Kidney epithelial cell (primary cell): Measurements from ENCODE around the gene CPT1A. TPM values are rescaled to one million over a fixed set of nuclear protein-coding genes. Genes with fewer than 3 reads are reported as not detected.

Source experiments
- DNase-seq: peaks from one replicate; pipeline ENCODE4 v3.0.0-alpha.2; 2010; ENCODE audit warnings: low read depth
- H3K27me3 ChIP-seq: 2 replicates; pipeline ENCODE4 v1.6.0; 2011; ENCODE audit warnings: low read length; ENCODE audit not compliant: control insufficient read depth, insufficient read depth
- H3K36me3 ChIP-seq: 2 replicates; pipeline ENCODE4 v1.5.1; 2011; ENCODE audit warnings: low read length; ENCODE audit not compliant: control insufficient read depth, insufficient read depth
- H3K4me3 ChIP-seq: 2 replicates; pipeline ENCODE4 v1.5.1; 2011; ENCODE audit warnings: low read depth, mild to moderate bottlenecking, control low read depth, low read length
- CTCF ChIP-seq: IDR thresholded peaks from 2 replicates; pipeline ENCODE4 v1.5.1; 2011; ENCODE audit warnings: mild to moderate bottlenecking, moderate library complexity, low read length, control low read depth, inconsistent platforms; ENCODE audit not compliant: insufficient read depth, poor library complexity, severe bottlenecking
- total RNA-seq: library from RNA; depleted of rRNA; stranded (reverse); fragments of >200 nt; gene quantifications from 2 replicates; pipeline ENCODE4 v1.2.3, GENCODE V29; 2015

CPT1A gene
- total RNA-seq, 1 donor from 2014 or later, result 15.4 TPM

- no peak for TF ChIP-seq CTCF
- Histone ChIP-seq H3K4me3 (no peak overlapping the region), H3K36me3 (no peaks in the 10 kb centered on the region), H3K27me3 (no peaks in the 10 kb centered on the region)
- DNase-seq, result no peak
Measured at GRCh38 chr11:68778205-68778604, 63.5 kb downstream of the CPT1A start.

GRCh38 chr11:68776442-68777235 is 65.1 kb downstream of the CPT1A start:
- Histone ChIP-seq H3K36me3 (no peaks in the 10 kb centered on the region), H3K4me3 (no peak overlapping the region), H3K27me3 (no peaks in the 10 kb centered on the region)
- no peak for DNase-seq
- no peak for TF ChIP-seq CTCF

GRCh38 chr11:68775951-68776388 is 65.7 kb downstream of the CPT1A start:
- Histone ChIP-seq H3K4me3 (no peak overlapping the region), H3K36me3 (no peaks in the 10 kb centered on the region), H3K27me3 (no peaks in the 10 kb centered on the region)
- no peak for TF ChIP-seq CTCF
- DNase-seq, result peak; percentile 53

GRCh38 chr11:68774194-68774585 is 67.5 kb downstream of the CPT1A start:
- DNase-seq, result no peak
- Histone ChIP-seq H3K27me3 (no peaks in the 10 kb centered on the region), H3K36me3 (no peaks in the 10 kb centered on the region), H3K4me3 (no peak overlapping the region)
- TF ChIP-seq CTCF, result no peak

- no peaks in the 10 kb centered on the region for H3K27me3 ChIP-seq
- no peaks in the 10 kb centered on the region for H3K36me3 ChIP-seq
- TF ChIP-seq CTCF, result no peak
- DNase-seq, result no peak
- no peak overlapping the region for H3K4me3 ChIP-seq
Measured at GRCh38 chr11:68773521-68774193, 68.1 kb downstream of the CPT1A start.
